Stimulated activated CD8-positive, alpha-beta memory T cell treated with anti-CD3 and anti-CD28 coated beads, Interleukin-12 subunit alpha, Interleukin-12 subunit beta, amount 100 ng/mL, for 24 hours (primary cell): ENCODE data around the gene NPIPA1.
A peak's percentile ranks its signal among the peaks of the same experiment; 100 is the strongest.
"Not testable (repeated sequence)": the region's sequence is repeated elsewhere in the genome, so short reads cannot be mapped to it uniquely, and the experiment has no call there.

Experiments used
- DNase-seq: peaks from one replicate; pipeline ENCODE4 v3.0.0-alpha.2; 2020; ENCODE audit errors: extremely low read depth

The NPIPA1 gene

GRCh38 chr16:14937143-14937542, at the start of gene NPIPA1:
Gene NPIPA1 (plus strand): TSS chr16:14937443. CDS start chr16:14937443, 0 bp downstream.
- DNase-seq = not testable (repeated sequence)

- not testable (repeated sequence) for DNase-seq
These were observed 45.1 kb upstream of the NPIPA1 start for GRCh38 chr16:14892111-14892510.

- DNase-seq = not testable (repeated sequence)
These were observed 41.9 kb upstream of the NPIPA1 start for GRCh38 chr16:14895382-14895781.

GRCh38 chr16:14896023-14896422, 41.2 kb upstream of the NPIPA1 start:
- not testable (repeated sequence) for DNase-seq

- DNase-seq = not testable (repeated sequence)
These were observed 40.1 kb upstream of the NPIPA1 start for GRCh38 chr16:14897006-14897664.

- not testable (repeated sequence) for DNase-seq
These were observed 39.1 kb upstream of the NPIPA1 start for GRCh38 chr16:14898162-14898561.

GRCh38 chr16:14903191-14903957, 33.9 kb upstream of the NPIPA1 start:
- DNase-seq = not testable (repeated sequence)

GRCh38 chr16:14909744-14910143, 27.5 kb upstream of the NPIPA1 start:
- not testable (repeated sequence) for DNase-seq

GRCh38 chr16:14910833-14911629, 26.2 kb upstream of the NPIPA1 start:
- DNase-seq = not testable (repeated sequence)

GRCh38 chr16:14911954-14912353, 25.3 kb upstream of the NPIPA1 start:
- DNase-seq = peak; percentile 5

- DNase-seq = not testable (repeated sequence)
These were observed 24.7 kb upstream of the NPIPA1 start for GRCh38 chr16:14912588-14912987.

- not testable (repeated sequence) for DNase-seq
These were observed 18.7 kb upstream of the NPIPA1 start for GRCh38 chr16:14918504-14918903.

GRCh38 chr16:14919837-14920600, 17.2 kb upstream of the NPIPA1 start:
- DNase-seq = not testable (repeated sequence)

GRCh38 chr16:14922285-14922684, 15.0 kb upstream of the NPIPA1 start:
- not testable (repeated sequence) for DNase-seq

GRCh38 chr16:14922968-14923367, 14.3 kb upstream of the NPIPA1 start:
- DNase-seq = not testable (repeated sequence)

GRCh38 chr16:14923394-14924088, 13.7 kb upstream of the NPIPA1 start:
- DNase-seq = not testable (repeated sequence)

GRCh38 chr16:14924359-14924758, 12.9 kb upstream of the NPIPA1 start:
- not testable (repeated sequence) for DNase-seq

- DNase-seq = not testable (repeated sequence)
These were observed 12.3 kb upstream of the NPIPA1 start for GRCh38 chr16:14924982-14925381.

- not testable (repeated sequence) for DNase-seq
These were observed 9.1 kb upstream of the NPIPA1 start for GRCh38 chr16:14928064-14928714.

- not testable (repeated sequence) for DNase-seq
These were observed 8.1 kb upstream of the NPIPA1 start for GRCh38 chr16:14929176-14929575.
